Adrenal gland (tissue), 12 donors: ENCODE results near the gene HHIPL1. TPM values are rescaled to one million over a fixed set of nuclear protein-coding genes. Genes with fewer than 3 reads are reported as not detected.

Source experiments
- DNase-seq, 7 donors: peaks; one replicate each; pipeline ENCODE4 v3.0.0-alpha.2; 2019 to 2020
- H3K27ac ChIP-seq, 5 donors: fragments of 200-600 bp; sonication (generic) in 4 of 5; 1 replicate in 3 of 5; 2 replicates in 2 of 5; pipeline versions ENCODE4 v1.5.1 to v1.8.0; 2016 to 2020; ENCODE audit warnings: mild to moderate bottlenecking in 1 of 5
- H3K27me3 ChIP-seq: fragments of 200-600 bp; 2 replicates; pipeline ENCODE4 v1.8.0; 2021
- H3K36me3 ChIP-seq, 2 donors: fragments of 200-600 bp; replicated peaks in 1 of 2; 1 replicate in 1 of 2; 2 replicates in 1 of 2; pipeline versions ENCODE4 v1.5.1 to v1.8.0; 2018 to 2022
- H3K4me1 ChIP-seq, 2 donors: fragments of 200-600 bp; replicated peaks in 1 of 2; 1 replicate in 1 of 2; 2 replicates in 1 of 2; pipeline versions ENCODE4 v1.5.1 to v1.8.0; 2018 to 2021
- H3K4me3 ChIP-seq, 4 donors: fragments of 200-600 bp; sonication (generic) in 3 of 4; one replicate each; pipeline ENCODE4 v1.5.1; 2016 to 2018
- H3K9me3 ChIP-seq, 3 donors: fragments of 200-600 bp; sonication (generic) in 1 of 3; replicated peaks in 1 of 3; 1 replicate in 2 of 3; 2 replicates in 1 of 3; pipeline versions ENCODE4 v1.5.1 to v1.8.0; 2016 to 2021
- CTCF ChIP-seq, 6 experiments: fragments of 450-650 bp in 4 of 6; fragments of 200-600 bp in 2 of 6; sonication (generic) in 1 of 6; IDR thresholded peaks; 1 replicate in 5 of 6; 2 replicates in 1 of 6; pipeline versions ENCODE4 v1.5.1 to v1.8.0; 2016 to 2021; ENCODE audit warnings: antibody characterized with exemption in 6 of 6, mild to moderate bottlenecking in 2 of 6, moderate library complexity in 1 of 6
- POLR2A ChIP-seq, 2 donors: fragments of 450-650 bp; IDR thresholded peaks; one replicate each; pipeline ENCODE4 v1.6.1; 2017; ENCODE audit warnings: antibody characterized with exemption in 2 of 2, mild to moderate bottlenecking in 2 of 2, moderate library complexity in 1 of 2
- WGBS, 4 donors: extraction: QIAGEN DNeasy Blood & Tissue Kit in 2 of 4; methylation state at CpG; one replicate each; pipeline versions ENCODE4 v1.1.5 to v1.1.7; 2013 to 2017; 5-methylcytosine and 5-hydroxymethylcytosine counted together
- intact Hi-C, 2 donors: fragments of 100-400 bp; cut with DNase I; formaldehyde crosslinking; loops; one replicate each; pipeline versions ENCODE4 v1.14.1 to v1.15.0; 2022 to 2023
- polyA plus RNA-seq, 3 donors: library from polyadenylated mRNA; stranded (reverse); fragments of 200-250 nt in 2 of 3; fragments of 350-450 nt in 1 of 3; fragmentation: Illumina TruSeq in 1 of 3; extraction: RNeasy Lipid Tissue Mini Kit (QIAGEN cat#74804) in 1 of 3; gene quantifications; one replicate each; pipeline ENCODE4 v1.2.3, GENCODE V29; 2013 to 2014
- total RNA-seq, 9 donors: library from RNA; depleted of rRNA in 4 of 9; stranded (reverse); fragments of >200 nt in 4 of 9; fragments of 120-200 nt in 1 of 9; fragmentation: NEBNext Ultra II Directional in 1 of 9; extraction: Animal tissue kit (Norgen Biotek cat#: 25700) in 1 of 9; gene quantifications; one replicate each; pipeline versions ENCODE4 v1.1.0 to v1.2.4, GENCODE V29; 2013 to 2023
- donor health status: healthy with polysubstance abuse.
- donor health status: Bipolar disorder and iron deficiency.
- donor health status: DM: yes; HTN: yes; CAD: no.
- donor health status: DM: no; HTN: no; CAD: no.
- donor health status: DM: no; HTN: no; CAD: no.
- donor health status: DM: yes; HTN: yes; CAD: no.

The HHIPL1 gene
- total and polyA plus RNA-seq, 12 donors: 0.20 to 2.9 (median 1.3) TPM

DNA sequence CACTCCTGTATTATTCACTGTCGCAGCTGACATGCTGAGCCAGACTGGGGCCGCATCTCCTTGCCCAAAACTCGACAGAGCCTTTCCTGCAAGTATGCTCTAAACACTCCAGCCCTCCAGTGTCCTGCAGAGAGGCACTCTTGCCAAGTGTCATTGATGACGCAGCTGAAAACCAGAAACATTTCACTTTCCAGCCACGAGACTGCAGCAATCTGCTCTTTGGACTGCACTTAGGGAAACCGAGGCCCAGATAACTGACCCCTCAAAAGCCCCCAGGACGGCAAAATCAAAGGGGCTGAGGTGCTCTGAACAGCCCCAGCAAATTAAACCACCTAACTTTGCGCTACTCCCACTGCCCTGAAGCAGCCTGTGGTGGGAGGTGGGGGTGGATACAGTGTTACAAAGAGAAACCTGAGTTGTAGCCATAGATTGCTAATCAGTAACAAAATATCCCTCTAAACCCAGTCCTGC is 43.5 kb upstream of the HHIPL1 start:
- H3K4me1 ChIP-seq: peaks cover 56 to 64% of the 10 kb centered on the region in 2 donors
- 26 to 55% (median 41%) methylated on average over 6 to 8 of the region's 8 CpGs for WGBS, 4 donors
- intact Hi-C loops: loop anchor here in 1 of 2 donors (5.0 kb wide), 1 partner anchor 39 kb away; no protein-coding TSS in a partner anchor
- DNase-seq: peak in 6 of 7 donors; percentile 70 to 85 (median 79)
- peak overlapping the region; percentile 67 to 86 (median 74) for H3K27ac ChIP-seq
- H3K27me3 ChIP-seq: no peaks in the 10 kb centered on the region
- H3K4me3 ChIP-seq: peak overlapping the region in 1 of 4 donors; percentile 75
- no peaks in the 10 kb centered on the region for H3K36me3 ChIP-seq
- H3K9me3 ChIP-seq: no peaks in the 10 kb centered on the region
- peak in 1 of 2 donors; percentile 62 for TF ChIP-seq POLR2A (IDR thresholded peaks at IDR 0.05)
- no peak for TF ChIP-seq CTCF (IDR thresholded peaks at IDR 0.05)

DNA sequence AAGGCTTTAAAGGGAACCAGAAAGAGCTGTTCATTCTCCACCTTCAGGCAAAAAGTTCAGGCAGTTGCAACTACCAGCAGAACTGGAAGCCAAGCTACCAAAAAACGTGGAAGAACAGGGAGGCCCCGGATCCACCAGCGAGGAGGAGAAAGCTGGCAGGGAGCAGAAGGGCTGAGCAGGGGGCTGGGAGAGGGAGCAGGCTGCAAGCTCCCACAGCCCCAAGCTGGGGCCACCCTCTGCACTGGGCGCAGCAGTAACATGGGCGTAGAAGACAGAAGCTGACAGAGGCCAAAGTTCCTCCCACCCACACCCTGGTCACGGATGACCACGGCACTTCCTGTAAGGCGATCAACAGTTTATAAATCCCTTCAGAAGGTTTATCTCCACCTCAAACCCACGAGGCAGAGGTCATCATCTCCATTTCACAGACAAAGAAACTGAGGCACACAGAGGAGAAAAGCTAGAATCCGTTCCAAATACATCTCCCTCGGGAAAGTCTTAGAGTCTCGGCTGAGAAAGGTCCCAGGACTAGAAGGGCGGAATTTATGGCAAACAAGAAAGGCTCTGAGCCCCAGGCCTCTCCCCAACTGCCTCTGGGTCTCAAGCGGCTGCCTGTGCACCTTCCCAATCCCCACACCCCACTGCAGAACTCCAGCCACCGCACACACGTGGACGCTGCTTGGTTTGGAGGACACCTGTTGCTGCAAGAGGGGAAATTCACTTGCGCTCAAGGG is 42.7 kb upstream of the HHIPL1 start:
- Histone ChIP-seq H3K27ac (peak overlapping the region; percentile 67 to 86 (median 74)), H3K27me3 (no peaks in the 10 kb centered on the region), H3K4me1 (peaks cover 53 to 55% of the 10 kb centered on the region in 2 donors), H3K4me3 (peak overlapping the region in 1 of 4 donors; percentile 75), H3K9me3 (no peaks in the 10 kb centered on the region), H3K36me3 (no peaks in the 10 kb centered on the region)
- no peak for TF ChIP-seq CTCF (IDR thresholded peaks at IDR 0.05)
- TF ChIP-seq POLR2A (IDR thresholded peaks at IDR 0.05): no peak
- 30 to 39% (median 36%) methylated on average over 11 to 18 of the region's 18 CpGs for WGBS, 4 donors
- intact Hi-C loops: loop anchor here in 1 of 2 donors (5.0 kb wide), 1 partner anchor 40 kb away; no protein-coding TSS in a partner anchor
- peak in 1 of 7 donors; percentile 37 for DNase-seq

DNA sequence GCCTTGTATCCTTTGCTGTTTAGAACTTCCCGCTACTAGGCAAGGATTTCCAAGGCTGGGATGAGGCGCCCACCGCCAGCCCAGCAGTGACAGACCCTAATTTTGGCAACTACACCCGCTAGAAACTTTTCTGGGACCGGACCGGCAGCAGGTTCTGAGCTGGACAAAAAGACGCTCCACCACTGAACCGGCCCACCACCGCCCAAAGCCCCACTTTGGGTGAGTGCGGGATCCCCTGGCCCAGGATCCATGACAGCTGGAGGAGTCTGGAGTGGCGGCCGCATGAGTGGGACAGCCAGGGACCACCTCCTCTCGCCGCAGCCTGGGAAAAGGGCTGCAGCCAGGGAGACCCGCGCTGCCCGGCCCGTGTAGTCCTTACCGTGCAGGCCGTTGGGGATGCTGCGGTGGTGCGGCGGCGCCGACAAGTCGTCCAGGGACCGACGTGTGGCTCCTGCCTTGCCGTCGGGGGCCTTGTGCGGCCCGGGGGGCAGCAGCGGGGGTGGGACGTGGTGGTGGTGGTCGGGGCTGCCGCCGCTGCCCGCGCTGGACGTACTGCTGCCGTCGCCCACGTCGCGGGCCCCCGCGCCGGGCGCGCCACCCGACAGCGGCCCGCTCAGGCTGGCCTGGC is 42.0 kb upstream of the HHIPL1 start:
- peaks cover 53 to 54% of the 10 kb centered on the region in 2 donors for H3K4me1 ChIP-seq
- peak overlapping the region in 1 of 4 donors; percentile 75 for H3K4me3 ChIP-seq
- H3K36me3 ChIP-seq: no peaks in the 10 kb centered on the region
- no peak for DNase-seq
- H3K27ac ChIP-seq: peak overlapping the region in 4 of 5 donors; percentile 73 to 86 (median 76)
- no peaks in the 10 kb centered on the region for H3K9me3 ChIP-seq
- intact Hi-C loops: loop anchor here in 1 of 2 donors (5.0 kb wide), 1 partner anchor 41 kb away; no protein-coding TSS in a partner anchor
- 38 to 61% (median 41%) methylated on average over 18 to 53 of the region's 53 CpGs for WGBS, 4 donors
- TF ChIP-seq POLR2A (IDR thresholded peaks at IDR 0.05): no peak
- no peak for TF ChIP-seq CTCF (IDR thresholded peaks at IDR 0.05)
- no peaks in the 10 kb centered on the region for H3K27me3 ChIP-seq
